SK-N-SH (cell line): ENCODE results near the gene VSIG2. TPM values are rescaled to one million over a fixed set of nuclear protein-coding genes. Genes with fewer than 3 reads are reported as not detected.

Experiments
- CTCF ChIA-PET: fragments of 300-600, 350-600 bp; formaldehyde crosslinking; extraction: SDS; loops from one replicate; lab custom pipeline; 2021; lab: Yijun Ruan, JAX
- POLR2A ChIA-PET: fragments of 350-600 bp; sonication (Branson Sonifier 250); formaldehyde crosslinking; extraction: SDS; loops from one replicate; lab custom pipeline; 2020; ENCODE audit warnings: antibody characterized with exemption, inconsistent platforms; lab: Yijun Ruan, JAX
- DNase-seq: peaks from one replicate; pipeline ENCODE4 v3.0.0; 2012
- H2AFZ ChIP-seq: fragments of 200-600 bp; sonication (generic); 2 replicates; pipeline ENCODE4 v1.8.1; 2016; ENCODE audit warnings: antibody characterized with exemption, mild to moderate bottlenecking, low read depth
- H3F3A ChIP-seq: fragments of 200-600 bp; sonication (generic); replicated peaks from 2 replicates; pipeline ENCODE3; 2016; ENCODE audit warnings: antibody characterized with exemption, mild to moderate bottlenecking; ENCODE audit not compliant: insufficient read depth
- H3K27ac ChIP-seq, 2 experiments: fragments of 200-500 bp in 1 of 2; fragments of 200-600 bp in 1 of 2; sonication (Bioruptor generic) in 1 of 2; sonication (generic), shearing (Covaris generic) in 1 of 2; 2 replicates each; pipeline versions ENCODE4 v1.5.1 to v1.6.1; 2014 to 2016; ENCODE audit warnings: low read depth in 2 of 2, inconsistent platforms in 1 of 2, low read length in 1 of 2, mild to moderate bottlenecking in 1 of 2, mixed read lengths in 1 of 2
- H3K27me3 ChIP-seq: fragments of 200-600 bp; sonication (generic), shearing (Covaris generic); 2 replicates; pipeline ENCODE4 v1.6.1; 2016; ENCODE audit warnings: mixed run types; ENCODE audit not compliant: insufficient read depth
- H3K36me3 ChIP-seq, 2 experiments: fragments of 200-500 bp in 1 of 2; fragments of 200-600 bp in 1 of 2; sonication (Bioruptor generic) in 1 of 2; sonication (generic) in 1 of 2; replicated peaks in 1 of 2; 2 replicates each; pipeline versions ENCODE3 to v1.5.1; 2014 to 2016; ENCODE audit warnings: low read length in 1 of 2, mild to moderate bottlenecking in 1 of 2; ENCODE audit not compliant: insufficient read depth in 2 of 2, control insufficient read depth in 1 of 2
- H3K4me1 ChIP-seq, 2 experiments: fragments of 200-500 bp in 1 of 2; fragments of 200-600 bp in 1 of 2; sonication (Bioruptor generic) in 1 of 2; sonication (generic), shearing (Covaris generic) in 1 of 2; 2 replicates each; pipeline versions ENCODE4 v1.5.1 to v1.6.1; 2014 to 2016; ENCODE audit warnings: low read depth in 1 of 2, low read length in 1 of 2, mixed run types in 1 of 2; ENCODE audit not compliant: insufficient read depth in 2 of 2, control insufficient read depth in 1 of 2
- H3K4me2 ChIP-seq: fragments of 200-600 bp; sonication (generic), shearing (Covaris generic); 2 replicates; pipeline ENCODE4 v1.6.1; 2017; ENCODE audit warnings: mixed run types
- H3K4me3 ChIP-seq, 2 experiments: fragments of 200-500 bp in 1 of 2; fragments of 200-600 bp in 1 of 2; sonication (Bioruptor generic) in 1 of 2; sonication (generic), shearing (Covaris generic) in 1 of 2; 2 replicates each; pipeline versions ENCODE4 v1.5.1 to v1.8.1; 2014 to 2016; ENCODE audit warnings: low read depth in 2 of 2, inconsistent platforms in 1 of 2, low read length in 1 of 2, mild to moderate bottlenecking in 1 of 2, mixed read lengths in 1 of 2, moderate library complexity in 1 of 2
- H3K79me2 ChIP-seq: fragments of 200-600 bp; sonication (generic); 2 replicates; pipeline ENCODE4 v1.8.1; 2017; ENCODE audit warnings: mild to moderate bottlenecking; ENCODE audit not compliant: insufficient read depth
- H3K9ac ChIP-seq: fragments of 200-600 bp; sonication (generic); 2 replicates; pipeline ENCODE4 v1.6.1; 2017; ENCODE audit warnings: mixed run types
- H3K9me2 ChIP-seq: fragments of 200-600 bp; sonication (generic); 2 replicates; pipeline ENCODE4 v1.6.1; 2017; ENCODE audit warnings: mixed run types
- H3K9me3 ChIP-seq: fragments of 200-600 bp; sonication (generic); 2 replicates; pipeline ENCODE4 v1.6.1; 2017; ENCODE audit warnings: mixed run types, mild to moderate bottlenecking, moderate library complexity
- H4K20me1 ChIP-seq: fragments of 200-600 bp; sonication (generic); 2 replicates; pipeline ENCODE4 v1.6.1; 2017; ENCODE audit warnings: mild to moderate bottlenecking, mixed run types; ENCODE audit not compliant: insufficient read depth
- CHD2 ChIP-seq: fragments of 150-350 bp; IDR thresholded peaks from 2 replicates; pipeline ENCODE4 v1.6.1; 2018; ENCODE audit warnings: low read length; ENCODE audit not compliant: partially characterized antibody
- EP300 ChIP-seq, 2 experiments: IDR thresholded peaks; 2 replicates each; pipeline versions ENCODE4 v1.4.0 to v1.6.1; 2012; ENCODE audit warnings: borderline replicate concordance in 1 of 2, low read depth in 1 of 2, low read length in 1 of 2
- FOSL2 ChIP-seq: IDR thresholded peaks from 2 replicates; pipeline ENCODE4 v1.4.0; 2012; ENCODE audit warnings: low read depth, mild to moderate bottlenecking, moderate library complexity, borderline replicate concordance
- GABPA ChIP-seq: IDR thresholded peaks from 2 replicates; pipeline ENCODE4 v1.4.0; 2012; ENCODE audit warnings: low read depth, mild to moderate bottlenecking
- GATA2 ChIP-seq: sonication (generic); formaldehyde crosslinking; IDR thresholded peaks from 2 replicates; pipeline ENCODE4 v1.5.0; 2020; ENCODE audit warnings: mild to moderate bottlenecking, missing genetic modification reagents
- JUND ChIP-seq: IDR thresholded peaks from 2 replicates; pipeline ENCODE4 v1.4.0; 2012
- MEF2A ChIP-seq: IDR thresholded peaks from 2 replicates; pipeline ENCODE4 v1.4.0; 2012; ENCODE audit warnings: low read depth, borderline replicate concordance
- NFIC ChIP-seq: IDR thresholded peaks from 2 replicates; pipeline ENCODE4 v1.4.0; 2012; ENCODE audit warnings: borderline replicate concordance
- NRF1 ChIP-seq: IDR thresholded peaks from 2 replicates; pipeline ENCODE4 v1.6.1; 2012; ENCODE audit warnings: low read depth, mild to moderate bottlenecking, low read length
- POLR2AphosphoS5 ChIP-seq: IDR thresholded peaks from 2 replicates; pipeline ENCODE4 v1.6.1; 2012; ENCODE audit warnings: low read depth, low read length
- RAD21 ChIP-seq: IDR thresholded peaks from 2 replicates; pipeline ENCODE4 v1.6.1; 2012; ENCODE audit warnings: mild to moderate bottlenecking, low read length
- SIN3A ChIP-seq: IDR thresholded peaks from 2 replicates; pipeline ENCODE4 v1.6.1; 2012; ENCODE audit warnings: low read depth, mild to moderate bottlenecking, low read length, moderate library complexity, borderline replicate concordance
- SMC3 ChIP-seq: IDR thresholded peaks from 2 replicates; pipeline ENCODE4 v1.6.1; 2012; ENCODE audit warnings: low read depth, low read length, improper control_type of control experiment
- TAF1 ChIP-seq: IDR thresholded peaks from 2 replicates; pipeline ENCODE4 v1.6.1; 2012; ENCODE audit warnings: low read depth, mild to moderate bottlenecking, low read length, moderate library complexity, borderline replicate concordance
- TEAD4 ChIP-seq: IDR thresholded peaks from 2 replicates; pipeline ENCODE4 v1.4.0; 2012; ENCODE audit warnings: mild to moderate bottlenecking, borderline replicate concordance; ENCODE audit not compliant: insufficient read depth
- YY1 ChIP-seq: IDR thresholded peaks from 2 replicates; pipeline ENCODE4 v1.4.0; 2012; ENCODE audit warnings: low read depth, mild to moderate bottlenecking
- WGBS: methylation state at CpG from one replicate; pipeline ENCODE4 v1.1.6; 2017; ENCODE audit warnings: low lambda C conversion rate; 5-methylcytosine and 5-hydroxymethylcytosine counted together
- polyA plus RNA-seq, 3 experiments: library from polyadenylated mRNA; depleted of rRNA; stranded (reverse); fragments of >200 nt; gene quantifications; 2 replicates each; pipeline ENCODE4 v1.2.3, GENCODE V29; 2012

The VSIG2 gene
- polyA plus RNA-seq, 1 of the 3 experiments (the other 2 are of a cell fraction): not detected

- H3K4me2 ChIP-seq: 0 out of 2 replicates have a peak overlapping the region, but pooled peaks have one; percentile 16
- peaks cover 22% of the 10 kb centered on the region; the same call in 1 of the 2 replicates for H3K79me2 ChIP-seq
- H3K9ac ChIP-seq: no peak overlapping the region
- H3F3A ChIP-seq: peaks cover 26% of the 10 kb centered on the region
- 95% methylated on average over 8 of the region's 8 CpGs for WGBS
- H3K4me3 ChIP-seq: no peak overlapping the region
- DNase-seq: no peak
- H4K20me1 ChIP-seq: no peaks in the 10 kb centered on the region
- no peaks in the 10 kb centered on the region for H3K9me2 ChIP-seq
- no peaks in the 10 kb centered on the region for H3K9me3 ChIP-seq
- no peaks in the 10 kb centered on the region for H3K27me3 ChIP-seq
- peak overlapping the region in 1 of 2 experiments; percentile 52; a peak in 2 of 4 replicates for H3K27ac ChIP-seq
- H3K36me3 ChIP-seq: peaks cover 43 to 59% of the 10 kb centered on the region in 2 experiments
- TF ChIP-seq MEF2A (no peak), JUND (peak; percentile 34; the same call in 1 of the 2 replicates), FOSL2 (peak; percentile 29; the same call in 1 of the 2 replicates), GATA2 (CRISPR knock-in tag) (no peak), TEAD4 (no peak), SMC3 (no peak)
- no peak overlapping the region for H2AFZ ChIP-seq
- CTCF ChIA-PET: interaction anchor here (0.7 to 8.0 kb wide), 11 partner anchors 15 to 372 kb away, joined by 3 to 53 read pairs (median 3); partner anchors contain the start of genes SIAE and SPA17
- POLR2A ChIA-PET: no interaction called here
- 0 out of 4 replicates have a peak, but pooled peaks cover 0 to 7% of the 10 kb centered on the region in 2 experiments for H3K4me1 ChIP-seq
These were observed 18.0 kb upstream of the VSIG2 start for GRCh38 chr11:124769806-124770774.

- no peak overlapping the region for H3K4me2 ChIP-seq
These were observed 16.9 kb upstream of the VSIG2 start for GRCh38 chr11:124768914-124769313.

More at GRCh38 chr11:124768914-124769313, 16.9 kb upstream of the VSIG2 start:
- 94% methylated on average over 8 of the region's 8 CpGs for WGBS
- CTCF ChIA-PET: interaction anchor here (1.0 to 8.0 kb wide), 10 partner anchors 16 to 373 kb away, joined by 3 to 53 read pairs (median 5); partner anchors contain the start of genes SIAE and SPA17
- H3K9me3 ChIP-seq: no peaks in the 10 kb centered on the region
- H3K9me2 ChIP-seq: no peaks in the 10 kb centered on the region
- no peak overlapping the region for H3K9ac ChIP-seq
- H3K4me3 ChIP-seq: no peak overlapping the region
- H4K20me1 ChIP-seq: no peaks in the 10 kb centered on the region
- H3K27me3 ChIP-seq: no peaks in the 10 kb centered on the region
- no peak overlapping the region for H2AFZ ChIP-seq
- H3K36me3 ChIP-seq: peaks cover 43 to 65% of the 10 kb centered on the region in 2 experiments
- TF ChIP-seq TEAD4: no peak
- TF ChIP-seq RAD21: no peak
- TF ChIP-seq POLR2AphosphoS5: no peak
- TF ChIP-seq SIN3A: no peak
- no peak for TF ChIP-seq JUND
- no peak for TF ChIP-seq EP300 (IDR thresholded peaks at IDR 0.05; ENCODE audit: borderline replicate concordance in 1 of 2, low read depth in 1 of 2, low read length in 1 of 2)
- no peak for TF ChIP-seq GABPA
- no peak for TF ChIP-seq CHD2
- no peak for TF ChIP-seq NFIC
- TF ChIP-seq TAF1: no peak
- no peak for TF ChIP-seq NRF1
- no peak for TF ChIP-seq SMC3
- TF ChIP-seq YY1: no peak
- TF ChIP-seq MEF2A: no peak
- TF ChIP-seq, all 33 proteins: peak for 0
- H3K4me1 ChIP-seq: 0 out of 4 replicates have a peak, but pooled peaks cover 0 to 7% of the 10 kb centered on the region in 2 experiments
- H3F3A ChIP-seq: peaks cover 26% of the 10 kb centered on the region
- no peak overlapping the region for H3K27ac ChIP-seq
- no peak for DNase-seq
- peaks cover 16% of the 10 kb centered on the region; the same call in 1 of the 2 replicates for H3K79me2 ChIP-seq
- POLR2A ChIA-PET: no interaction called here
